Measurements from ENCODE around the gene CRY1.
"Not testable (repeated sequence)": the region's sequence is repeated elsewhere in the genome, so short reads cannot be mapped to it uniquely, and the experiment has no call there.

DNA sequence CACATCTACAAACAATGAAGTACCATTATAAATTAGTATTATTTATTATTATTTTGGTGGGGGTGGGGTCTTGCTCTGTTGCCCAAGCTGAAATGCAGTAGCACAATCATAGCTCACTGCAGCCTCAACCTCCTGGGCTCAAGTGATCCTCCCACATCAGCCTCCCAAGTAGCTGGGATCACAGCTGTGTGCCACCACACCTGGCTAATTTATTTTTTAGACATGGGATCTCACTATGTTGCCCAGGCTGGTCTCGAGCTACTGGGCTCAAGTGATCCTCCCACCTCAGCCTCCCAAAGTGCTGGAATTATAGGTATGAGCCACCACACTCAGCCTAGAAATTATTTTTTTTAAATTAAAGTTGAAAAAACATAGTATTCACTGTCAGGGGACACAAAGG, 15.0 kb upstream of the CRY1 start:
- TF ChIP-seq RAD21 (IDR thresholded peaks at IDR 0.05; ENCODE audit: low read length); MAFK (IDR thresholded peaks at IDR 0.05; ENCODE audit: low read depth, low read length); POLR2A (IDR thresholded peaks at IDR 0.05; ENCODE audit: low read depth, low read length); CEBPB (IDR thresholded peaks at IDR 0.05; ENCODE audit: low read depth, low read length): not testable (repeated sequence)
- TF ChIP-seq, protein P1, sequence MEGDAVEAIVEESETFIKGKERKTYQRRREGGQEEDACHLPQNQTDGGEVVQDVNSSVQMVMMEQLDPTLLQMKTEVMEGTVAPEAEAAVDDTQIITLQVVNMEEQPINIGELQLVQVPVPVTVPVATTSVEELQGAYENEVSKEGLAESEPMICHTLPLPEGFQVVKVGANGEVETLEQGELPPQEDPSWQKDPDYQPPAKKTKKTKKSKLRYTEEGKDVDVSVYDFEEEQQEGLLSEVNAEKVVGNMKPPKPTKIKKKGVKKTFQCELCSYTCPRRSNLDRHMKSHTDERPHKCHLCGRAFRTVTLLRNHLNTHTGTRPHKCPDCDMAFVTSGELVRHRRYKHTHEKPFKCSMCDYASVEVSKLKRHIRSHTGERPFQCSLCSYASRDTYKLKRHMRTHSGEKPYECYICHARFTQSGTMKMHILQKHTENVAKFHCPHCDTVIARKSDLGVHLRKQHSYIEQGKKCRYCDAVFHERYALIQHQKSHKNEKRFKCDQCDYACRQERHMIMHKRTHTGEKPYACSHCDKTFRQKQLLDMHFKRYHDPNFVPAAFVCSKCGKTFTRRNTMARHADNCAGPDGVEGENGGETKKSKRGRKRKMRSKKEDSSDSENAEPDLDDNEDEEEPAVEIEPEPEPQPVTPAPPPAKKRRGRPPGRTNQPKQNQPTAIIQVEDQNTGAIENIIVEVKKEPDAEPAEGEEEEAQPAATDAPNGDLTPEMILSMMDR (conservative IDR thresholded peaks at IDR 0.05; ENCODE audit: low read depth, low read length): not testable (repeated sequence)
- TF ChIP-seq, protein P2, sequence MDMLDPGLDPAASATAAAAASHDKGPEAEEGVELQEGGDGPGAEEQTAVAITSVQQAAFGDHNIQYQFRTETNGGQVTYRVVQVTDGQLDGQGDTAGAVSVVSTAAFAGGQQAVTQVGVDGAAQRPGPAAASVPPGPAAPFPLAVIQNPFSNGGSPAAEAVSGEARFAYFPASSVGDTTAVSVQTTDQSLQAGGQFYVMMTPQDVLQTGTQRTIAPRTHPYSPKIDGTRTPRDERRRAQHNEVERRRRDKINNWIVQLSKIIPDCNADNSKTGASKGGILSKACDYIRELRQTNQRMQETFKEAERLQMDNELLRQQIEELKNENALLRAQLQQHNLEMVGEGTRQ (IDR thresholded peaks at IDR 0.05; ENCODE audit: low read depth, low read length): not testable (repeated sequence)

Data from IMR-90 (cell line).